Endothelial cell of umbilical vein (primary cell): Measurements from ENCODE around the gene RHBDD3. TPM values are rescaled to one million over a fixed set of nuclear protein-coding genes. Genes with fewer than 3 reads are reported as not detected.

Experiments
- BruUV-seq: library from RNA; stranded (reverse); fragments of 400-500 nt; replicated peaks from 2 replicates; lab custom pipeline; 2021; lab: Mats Ljungman, UMichigan
- CTCF ChIA-PET: fragments of 300-600, 350-600 bp; sonication (Branson Sonifier 250); formaldehyde crosslinking; loops from one replicate; lab custom pipeline; 2021; ENCODE audit warnings: antibody characterized with exemption, inconsistent platforms; lab: Charles Lee
- POLR2A ChIA-PET: fragments of 300-600, 350-600 bp; sonication (Branson Sonifier 250); formaldehyde crosslinking; loops from one replicate; lab custom pipeline; 2021; ENCODE audit warnings: antibody characterized with exemption, inconsistent platforms; lab: Charles Lee
- DNase-seq: peaks from one replicate; pipeline ENCODE4 v3.0.0-alpha.2; 2011; ENCODE audit warnings: low read depth, low spot score
- FAIRE-seq: peaks from 2 replicates; lab custom pipeline; 2011; peaks lifted over from hg19 to GRCh38; lab: Jason Lieb, UNC
- H2AFZ ChIP-seq: 2 replicates; pipeline ENCODE4 v1.6.0; 2012; ENCODE audit warnings: low read depth, low read length, control low read depth, inconsistent platforms
- H3K27ac ChIP-seq: 2 replicates; pipeline ENCODE4 v1.5.1; 2011; ENCODE audit warnings: low read depth, mild to moderate bottlenecking, control low read depth, low read length, moderate library complexity; ENCODE audit not compliant: insufficient read depth
- H3K27me3 ChIP-seq, 2 experiments: 2 replicates each; pipeline versions ENCODE4 v1.6.0 to v1.6.1; 2011; ENCODE audit warnings: low read length in 2 of 2, mixed read lengths in 1 of 2; ENCODE audit not compliant: control insufficient read depth in 2 of 2, insufficient read depth in 2 of 2
- H3K36me3 ChIP-seq, 2 experiments: 2 replicates in 1 of 2; 3 replicates in 1 of 2; pipeline ENCODE4 v1.5.1; 2011; ENCODE audit warnings: low read length in 2 of 2, mild to moderate bottlenecking in 1 of 2, moderate library complexity in 1 of 2; ENCODE audit not compliant: control insufficient read depth in 2 of 2, insufficient read depth in 2 of 2; ENCODE audit errors: extremely low read depth in 1 of 2
- H3K4me1 ChIP-seq: 3 replicates; pipeline ENCODE4 v1.5.1; 2011; ENCODE audit warnings: mild to moderate bottlenecking, low read length; ENCODE audit not compliant: control insufficient read depth, insufficient read depth; ENCODE audit errors: extremely low read depth
- H3K4me2 ChIP-seq: 2 replicates; pipeline ENCODE4 v1.6.1; 2011; ENCODE audit warnings: low read length, control low read depth, mixed read lengths; ENCODE audit not compliant: insufficient read depth
- H3K4me3 ChIP-seq, 3 experiments: fragments of 200-600 bp in 1 of 3; sonication (generic), shearing (Covaris generic) in 1 of 3; replicated peaks in 1 of 3; 2 replicates each; pipeline ENCODE4 v1.5.1; 2011 to 2016; ENCODE audit warnings: control low read depth in 3 of 3, low read length in 3 of 3, mild to moderate bottlenecking in 2 of 3, inconsistent platforms in 1 of 3, low read depth in 1 of 3, moderate library complexity in 1 of 3; ENCODE audit not compliant: insufficient read depth in 1 of 3
- H3K79me2 ChIP-seq: 2 replicates; pipeline ENCODE4 v1.6.0; 2012; ENCODE audit warnings: low read length, inconsistent platforms; ENCODE audit not compliant: control insufficient read depth, insufficient read depth
- H3K9ac ChIP-seq: replicated peaks from 2 replicates; pipeline ENCODE3; 2011; ENCODE audit warnings: low read length, control low read depth; ENCODE audit not compliant: insufficient read depth; ENCODE audit errors: extremely low read depth
- H3K9me1 ChIP-seq: replicated peaks from 3 replicates; pipeline ENCODE4 v1.6.0; 2011; ENCODE audit warnings: mild to moderate bottlenecking, low read length; ENCODE audit not compliant: control insufficient read depth, insufficient read depth; ENCODE audit errors: extremely low read depth
- H3K9me3 ChIP-seq: replicated peaks from 2 replicates; pipeline ENCODE4 v1.5.1; 2012; ENCODE audit warnings: low read length, inconsistent platforms; ENCODE audit not compliant: control insufficient read depth, insufficient read depth
- H4K20me1 ChIP-seq: replicated peaks from 2 replicates; pipeline ENCODE3; 2011; ENCODE audit warnings: mild to moderate bottlenecking, low read length; ENCODE audit not compliant: control insufficient read depth, insufficient read depth; ENCODE audit errors: extremely low read depth
- CTCF ChIP-seq, 2 donors: IDR thresholded peaks; 1 replicate in 1 of 2; 2 replicates in 1 of 2; pipeline ENCODE4 v1.5.1; 2011; ENCODE audit warnings: low read length in 2 of 2, mild to moderate bottlenecking in 2 of 2, moderate library complexity in 2 of 2, control low read depth in 1 of 2, inconsistent platforms in 1 of 2, low read depth in 1 of 2; ENCODE audit not compliant: insufficient read depth in 1 of 2; ENCODE audit errors: extremely low read depth in 1 of 2
- EZH2 ChIP-seq: IDR thresholded peaks from 2 replicates; pipeline ENCODE4 v1.6.1; 2012; ENCODE audit warnings: borderline replicate concordance, low read depth, mild to moderate bottlenecking, moderate library complexity, low read length, inconsistent platforms; ENCODE audit not compliant: severe bottlenecking
- FOS ChIP-seq: IDR thresholded peaks from 2 replicates; pipeline ENCODE4 v1.6.1; 2011; ENCODE audit warnings: mild to moderate bottlenecking, low read length, moderate library complexity, borderline replicate concordance; ENCODE audit not compliant: insufficient read depth
- GATA2 ChIP-seq: IDR thresholded peaks from 2 replicates; pipeline ENCODE4 v1.7.0; 2011; ENCODE audit warnings: low read depth, mild to moderate bottlenecking, moderate library complexity, mixed read lengths, low read length; ENCODE audit not compliant: insufficient read length, insufficient read depth
- JUN ChIP-seq: IDR thresholded peaks from 2 replicates; pipeline ENCODE4 v1.6.1; 2011; ENCODE audit warnings: borderline replicate concordance, low read depth; ENCODE audit not compliant: insufficient read length, insufficient read depth
- MAX ChIP-seq: IDR thresholded peaks from 2 replicates; pipeline ENCODE4 v1.6.1; 2011; ENCODE audit not compliant: insufficient read depth, insufficient read length
- MYC ChIP-seq: IDR thresholded peaks from one replicate; pipeline ENCODE4 v1.6.1; 2011; ENCODE audit warnings: mild to moderate bottlenecking, low read depth, low read length
- POLR2A ChIP-seq: IDR thresholded peaks from 2 replicates; pipeline ENCODE4 v1.6.1; 2012; ENCODE audit warnings: low read depth, mild to moderate bottlenecking, control low read depth, low read length
- POLR2AphosphoS5 ChIP-seq: IDR thresholded peaks from 2 replicates; pipeline ENCODE4 v1.6.1; 2012; ENCODE audit warnings: low read depth, mild to moderate bottlenecking, control low read depth, low read length, moderate library complexity; ENCODE audit not compliant: insufficient read depth
- dilution Hi-C: fragments of 300-500 bp; cut with MboI; formaldehyde crosslinking; loops from one replicate; pipeline ENCODE4 v1.15.0; 2019; ENCODE audit warnings: low sequenced_read_pairs; ENCODE audit not compliant: extremely low pct_ligation_motif_present
- intact Hi-C: fragments of 100-400 bp; cut with micrococcal nuclease; formaldehyde crosslinking; loops from one replicate; pipeline ENCODE4 v1.10.0; 2022
- polyA plus RNA-seq, 4 experiments: library from polyadenylated mRNA; depleted of rRNA in 3 of 4; stranded (reverse) in 3 of 4; unstranded in 1 of 4; fragments of >200 nt; gene quantifications; 2 replicates each; pipeline versions ENCODE4 v1.2.1 to v1.2.3, GENCODE V29; 2011 to 2012; ENCODE audit warnings: missing spikeins in 1 of 4
- total RNA-seq: library from RNA; stranded (reverse); gene quantifications from 2 replicates; pipeline ENCODE4 v1.2.3, GENCODE V29; 2021

RHBDD3 gene
- total and polyA plus RNA-seq, 2 donors (not counting 3 experiments of a cell fraction or from before 2014, with no cell fraction given), result 31.3 to 37.2 TPM

GRCh38 chr22:29254286-29254660 lies 13.5 kb downstream of the RHBDD3 start:
- no TSS peak for BruUV-seq
- no peak overlapping the region for H3K9ac ChIP-seq
- no peak for FAIRE-seq
- H3K79me2 ChIP-seq, result no peaks in the 10 kb centered on the region
- dilution Hi-C loops, result no loop called here
- no peaks in the 10 kb centered on the region for H4K20me1 ChIP-seq
- no peaks in the 10 kb centered on the region for H3K4me1 ChIP-seq
- H3K27ac ChIP-seq, result no peak overlapping the region
- no peak overlapping the region for H3K4me2 ChIP-seq
- H3K9me1 ChIP-seq, result no peaks in the 10 kb centered on the region
- no peak overlapping the region for H2AFZ ChIP-seq
- POLR2A ChIA-PET, result no interaction called here
- intact Hi-C loops, result no loop called here
- H3K36me3 ChIP-seq, result no peaks in the 10 kb centered on the region
- TF ChIP-seq POLR2A (no peak), GATA2 (no peak), FOS (no peak), MAX (no peak), MYC (no peak), POLR2AphosphoS5 (no peak), EZH2 (no peak), JUN (no peak), CTCF (IDR thresholded peaks at IDR 0.05; ENCODE audit: extremely low read depth in 1 of 2, insufficient read depth in 1 of 2, low read depth in 1 of 2, low read length in 2 of 2) (no peak)
- H3K9me3 ChIP-seq, result no peaks in the 10 kb centered on the region
- CTCF ChIA-PET, result interaction anchor here (0.6 to 1.2 kb wide), 2 partner anchors 9 kb away, joined by 3 to 7 read pairs; no protein-coding TSS in a partner anchor
- H3K4me3 ChIP-seq, result no peak overlapping the region
- DNase-seq, result no peak
- H3K27me3 ChIP-seq, result peaks cover 0 to 2% of the 10 kb centered on the region in 2 experiments
